H1 (cell line): ENCODE data around the gene DGAT2L6. TPM values are rescaled to one million over a fixed set of nuclear protein-coding genes. Genes with fewer than 3 reads are reported as not detected.

Source experiments
- CREB1 ChIP-seq: IDR thresholded peaks from 2 replicates; pipeline ENCODE4 v1.6.1; 2012; ENCODE audit warnings: inconsistent platforms
- EZH2 ChIP-seq: fragments of 200-600 bp; sonication (generic); IDR thresholded peaks from 2 replicates; pipeline ENCODE4 v1.7.1; 2012; ENCODE audit warnings: low read depth, mild to moderate bottlenecking, moderate library complexity, low read length, inconsistent platforms; ENCODE audit not compliant: severe bottlenecking
- KDM5A ChIP-seq: fragments of 200-600 bp; IDR thresholded peaks from 2 replicates; pipeline ENCODE4 v1.7.1; 2012; ENCODE audit warnings: mild to moderate bottlenecking, low read length, inconsistent platforms, mixed read lengths
- SAP30 ChIP-seq: fragments of 300-600 bp; sonication (generic); IDR thresholded peaks from 2 replicates; pipeline ENCODE4 v1.7.1; 2012; ENCODE audit warnings: low read length, moderate library complexity, mild to moderate bottlenecking, inconsistent platforms; ENCODE audit not compliant: insufficient read depth, insufficient replicate concordance
- TEAD4 ChIP-seq: IDR thresholded peaks from 2 replicates; pipeline ENCODE4 v1.6.1; 2012; ENCODE audit warnings: low read depth, low read length, inconsistent platforms, mixed read lengths
- polyA plus RNA-seq, 7 experiments: library from polyadenylated mRNA; depleted of rRNA in 3 of 7; stranded (reverse) in 5 of 7; unstranded in 2 of 7; fragments of >200 nt in 5 of 7; fragments of 200-250 nt in 2 of 7; gene quantifications; 1 replicate in 5 of 7; 2 replicates in 1 of 7; 4 replicates in 1 of 7; pipeline versions ENCODE4 v1.2.1 to v1.2.3, GENCODE V29; 2011 to 2013; ENCODE audit warnings: missing spikeins in 2 of 7, mixed read lengths in 2 of 7
- total RNA-seq: library from RNA; stranded (reverse); fragmentation: NEBNext Ultra II Directional; extraction: Animal tissue kit (Norgen Biotek cat#: 25700); gene quantifications from 2 replicates; pipeline ENCODE4 v1.2.1, GENCODE V29; 2021

Gene DGAT2L6
- total and polyA plus RNA-seq, 2 of the 8 experiments (the other 6 are each of a cell fraction or from before 2014, with no cell fraction given): not detected

- TF ChIP-seq EZH2: no peak
- TF ChIP-seq SAP30: no peak
- TF ChIP-seq KDM5A: no peak
- no peak for TF ChIP-seq TEAD4
- no peak for TF ChIP-seq CREB1
Measured at GRCh38 chrX:70176938-70177533, at the start of gene DGAT2L6 (continued).
